Measurements from ENCODE around the gene MYO7B.
"Not testable (repeated sequence)": the region's sequence is repeated elsewhere in the genome, so short reads cannot be mapped to it uniquely, and the experiment has no call there.

The MYO7B gene

GRCh38 chr2:127570282-127571250, 35.1 kb downstream of the MYO7B start:
- no peak for DNase-seq (ENCODE audit: low read depth, low spot score)
- Histone ChIP-seq H3K27ac (no peak overlapping the region), H3K9ac (ENCODE audit: insufficient read length) (no peak overlapping the region), H3K4me3 (no peak overlapping the region), H3K9me3 (ENCODE audit: low read depth, low read length) (no peaks in the 10 kb centered on the region), H3K36me3 (ENCODE audit: insufficient read depth, low read length) (no peaks in the 10 kb centered on the region)
- no peak for TF ChIP-seq FOXP2 (optimal IDR thresholded peaks at IDR 0.05; ENCODE audit: control extremely low read depth, extremely low read length, insufficient read depth)
- no peak for TF ChIP-seq POLR2AphosphoS5 (IDR thresholded peaks at IDR 0.05; ENCODE audit: borderline replicate concordance, low read depth, low read length)
- TF ChIP-seq EZH2 (IDR thresholded peaks at IDR 0.05) = no peak

DNA sequence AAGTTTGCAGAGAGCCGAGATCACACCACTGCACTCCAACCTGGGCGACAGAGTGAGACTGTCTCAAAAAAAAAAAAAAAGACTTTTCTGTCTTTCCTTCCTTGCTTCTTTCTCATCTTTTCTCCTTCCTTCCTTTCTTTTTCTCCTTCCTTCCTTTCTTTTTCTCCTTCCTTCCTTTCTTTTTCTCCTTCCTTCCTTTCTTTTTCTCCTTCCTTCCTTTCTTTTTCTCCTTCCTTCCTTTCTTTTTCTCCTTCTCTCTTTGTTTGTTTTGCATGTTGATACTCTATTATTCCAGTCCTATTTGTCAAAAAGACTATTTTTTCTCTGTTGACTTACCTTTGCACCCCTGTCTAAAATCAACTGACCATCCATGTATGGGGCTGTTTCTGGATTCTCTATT, 36.9 kb downstream of the MYO7B start:
- not testable (repeated sequence) for H3K4me3 ChIP-seq; DNase-seq (ENCODE audit: low read depth, low spot score); H3K27ac ChIP-seq; H3K36me3 ChIP-seq (ENCODE audit: insufficient read depth, low read length); H3K9ac ChIP-seq (ENCODE audit: insufficient read length); H3K9me3 ChIP-seq (ENCODE audit: low read depth, low read length)

GRCh38 chr2:127572841-127573240, 37.4 kb downstream of the MYO7B start:
- H3K4me3 ChIP-seq = no peak overlapping the region
- no peak for DNase-seq (ENCODE audit: low read depth, low spot score)
- no peak overlapping the region for H3K27ac ChIP-seq
- H3K9ac ChIP-seq (ENCODE audit: insufficient read length) = no peak overlapping the region
- no peaks in the 10 kb centered on the region for H3K9me3 ChIP-seq (ENCODE audit: low read depth, low read length)
- TF ChIP-seq POLR2AphosphoS5 (IDR thresholded peaks at IDR 0.05; ENCODE audit: borderline replicate concordance, low read depth, low read length) (no peak), EZH2 (IDR thresholded peaks at IDR 0.05) (no peak), FOXP2 (optimal IDR thresholded peaks at IDR 0.05; ENCODE audit: control extremely low read depth, extremely low read length, insufficient read depth) (no peak)
- H3K36me3 ChIP-seq (ENCODE audit: insufficient read depth, low read length) = no peaks in the 10 kb centered on the region

- H3K9me3 ChIP-seq (ENCODE audit: low read depth, low read length) = no peaks in the 10 kb centered on the region
- H3K27ac ChIP-seq = no peak overlapping the region
- no peak for TF ChIP-seq EZH2 (IDR thresholded peaks at IDR 0.05)
- TF ChIP-seq POLR2AphosphoS5 (IDR thresholded peaks at IDR 0.05; ENCODE audit: borderline replicate concordance, low read depth, low read length) = no peak
- TF ChIP-seq FOXP2 (optimal IDR thresholded peaks at IDR 0.05; ENCODE audit: control extremely low read depth, extremely low read length, insufficient read depth) = no peak
- no peak overlapping the region for H3K4me3 ChIP-seq
- no peak overlapping the region for H3K9ac ChIP-seq (ENCODE audit: insufficient read length)
- H3K36me3 ChIP-seq (ENCODE audit: insufficient read depth, low read length) = no peaks in the 10 kb centered on the region
- no peak for DNase-seq (ENCODE audit: low read depth, low spot score)
Observed at GRCh38 chr2:127573298-127573697, 37.8 kb downstream of the MYO7B start.

GRCh38 chr2:127573771-127574170, 38.3 kb downstream of the MYO7B start:
- DNase-seq (ENCODE audit: low read depth, low spot score) = no peak
- H3K27ac ChIP-seq = no peak overlapping the region
- no peak overlapping the region for H3K4me3 ChIP-seq
- H3K36me3 ChIP-seq (ENCODE audit: insufficient read depth, low read length) = no peaks in the 10 kb centered on the region
- H3K9me3 ChIP-seq (ENCODE audit: low read depth, low read length) = no peaks in the 10 kb centered on the region
- H3K9ac ChIP-seq (ENCODE audit: insufficient read length) = no peak overlapping the region
- TF ChIP-seq EZH2 (IDR thresholded peaks at IDR 0.05) = no peak
- TF ChIP-seq FOXP2 (optimal IDR thresholded peaks at IDR 0.05; ENCODE audit: control extremely low read depth, extremely low read length, insufficient read depth) = no peak
- TF ChIP-seq POLR2AphosphoS5 (IDR thresholded peaks at IDR 0.05; ENCODE audit: borderline replicate concordance, low read depth, low read length) = no peak

DNA sequence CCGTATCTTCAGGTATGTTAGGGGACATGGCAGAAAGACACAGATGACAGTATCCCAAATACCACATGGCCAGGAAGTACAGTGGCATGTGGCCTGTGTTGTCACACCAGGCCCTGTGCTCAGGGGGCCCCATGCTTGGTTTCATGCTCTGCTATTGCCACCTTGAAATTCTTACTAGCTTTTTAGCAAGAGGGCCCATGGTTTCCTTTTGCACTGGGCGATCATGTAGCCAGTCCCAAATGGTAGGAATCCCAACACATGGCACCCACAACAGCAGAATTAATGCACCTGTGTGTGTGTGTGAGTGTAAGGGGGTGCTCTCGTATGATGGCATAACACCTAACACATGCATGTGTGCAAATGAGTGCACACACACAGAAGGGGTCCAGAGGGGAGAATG, 39.2 kb downstream of the MYO7B start:
- no peak for DNase-seq (ENCODE audit: low read depth, low spot score)
- TF ChIP-seq POLR2AphosphoS5 (IDR thresholded peaks at IDR 0.05; ENCODE audit: borderline replicate concordance, low read depth, low read length) (no peak), EZH2 (IDR thresholded peaks at IDR 0.05) (no peak), FOXP2 (optimal IDR thresholded peaks at IDR 0.05; ENCODE audit: control extremely low read depth, extremely low read length, insufficient read depth) (no peak)
- Histone ChIP-seq H3K9ac (ENCODE audit: insufficient read length) (no peak overlapping the region), H3K4me3 (no peak overlapping the region), H3K36me3 (ENCODE audit: insufficient read depth, low read length) (no peaks in the 10 kb centered on the region), H3K27ac (no peak overlapping the region), H3K9me3 (ENCODE audit: low read depth, low read length) (no peaks in the 10 kb centered on the region)

DNA sequence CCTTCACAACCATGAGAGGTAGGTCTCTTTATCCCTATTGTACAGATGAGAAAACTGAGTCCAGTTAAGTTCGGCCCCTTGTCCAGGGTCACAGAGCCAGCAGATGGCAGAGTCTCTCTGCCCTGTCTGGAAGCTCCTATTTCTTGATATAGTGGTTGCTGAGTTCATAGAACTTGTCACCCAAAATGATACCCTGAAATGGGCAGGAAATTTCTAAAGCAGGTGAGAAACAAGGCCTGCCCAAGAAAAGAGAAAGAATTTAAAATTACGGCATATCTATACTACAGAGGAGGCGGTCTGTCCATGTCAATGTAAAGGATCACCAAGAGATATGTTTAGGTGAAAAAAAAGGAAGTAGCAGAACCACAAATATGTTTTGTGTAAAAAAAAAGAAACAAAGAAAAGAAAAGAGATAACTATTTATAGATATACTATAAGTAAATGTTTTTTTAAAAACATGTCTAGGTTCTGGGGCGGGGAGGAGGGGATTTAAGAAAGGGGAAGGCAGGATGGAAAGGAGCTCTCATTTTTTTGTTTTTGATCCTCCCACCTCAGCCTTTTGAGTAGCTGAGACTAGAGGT, 39.8 kb downstream of the MYO7B start:
- H3K27ac ChIP-seq = no peak overlapping the region
- no peak overlapping the region for H3K4me3 ChIP-seq
- no peak overlapping the region for H3K9ac ChIP-seq (ENCODE audit: insufficient read length)
- no peak for DNase-seq (ENCODE audit: low read depth, low spot score)
- no peaks in the 10 kb centered on the region for H3K9me3 ChIP-seq (ENCODE audit: low read depth, low read length)
- H3K36me3 ChIP-seq (ENCODE audit: insufficient read depth, low read length) = no peaks in the 10 kb centered on the region
- no peak for TF ChIP-seq POLR2AphosphoS5 (IDR thresholded peaks at IDR 0.05; ENCODE audit: borderline replicate concordance, low read depth, low read length)
- no peak for TF ChIP-seq FOXP2 (optimal IDR thresholded peaks at IDR 0.05; ENCODE audit: control extremely low read depth, extremely low read length, insufficient read depth)
- no peak for TF ChIP-seq EZH2 (IDR thresholded peaks at IDR 0.05)

GRCh38 chr2:127575941-127576432, 40.5 kb downstream of the MYO7B start:
- Histone ChIP-seq H3K27ac (no peak overlapping the region), H3K9ac (ENCODE audit: insufficient read length) (no peak overlapping the region), H3K4me3 (no peak overlapping the region)

More at GRCh38 chr2:127575941-127576432, 40.5 kb downstream of the MYO7B start:
- Histone ChIP-seq H3K9me3 (ENCODE audit: low read depth, low read length) (no peaks in the 10 kb centered on the region), H3K36me3 (ENCODE audit: insufficient read depth, low read length) (no peaks in the 10 kb centered on the region)
- DNase-seq (ENCODE audit: low read depth, low spot score) = no peak
- no peak for TF ChIP-seq EZH2 (IDR thresholded peaks at IDR 0.05)

Measured in SK-N-MC (cell line).